GM19239 (cell line): ENCODE results near the gene SYF2.
A peak's percentile ranks its signal among the peaks of the same experiment; 100 is the strongest.
"Not testable (repeated sequence)": the region's sequence is repeated elsewhere in the genome, so short reads cannot be mapped to it uniquely, and the experiment has no call there.

ENCODE experiments used
- DNase-seq: peaks from one replicate; pipeline ENCODE4 v3.0.0; 2011; ENCODE audit warnings: low spot score; ENCODE audit not compliant: insufficient read length
- FAIRE-seq: peaks from 2 replicates; lab custom pipeline; 2011; peaks lifted over from hg19 to GRCh38; lab: Jason Lieb, UNC

SYF2 gene

DNA sequence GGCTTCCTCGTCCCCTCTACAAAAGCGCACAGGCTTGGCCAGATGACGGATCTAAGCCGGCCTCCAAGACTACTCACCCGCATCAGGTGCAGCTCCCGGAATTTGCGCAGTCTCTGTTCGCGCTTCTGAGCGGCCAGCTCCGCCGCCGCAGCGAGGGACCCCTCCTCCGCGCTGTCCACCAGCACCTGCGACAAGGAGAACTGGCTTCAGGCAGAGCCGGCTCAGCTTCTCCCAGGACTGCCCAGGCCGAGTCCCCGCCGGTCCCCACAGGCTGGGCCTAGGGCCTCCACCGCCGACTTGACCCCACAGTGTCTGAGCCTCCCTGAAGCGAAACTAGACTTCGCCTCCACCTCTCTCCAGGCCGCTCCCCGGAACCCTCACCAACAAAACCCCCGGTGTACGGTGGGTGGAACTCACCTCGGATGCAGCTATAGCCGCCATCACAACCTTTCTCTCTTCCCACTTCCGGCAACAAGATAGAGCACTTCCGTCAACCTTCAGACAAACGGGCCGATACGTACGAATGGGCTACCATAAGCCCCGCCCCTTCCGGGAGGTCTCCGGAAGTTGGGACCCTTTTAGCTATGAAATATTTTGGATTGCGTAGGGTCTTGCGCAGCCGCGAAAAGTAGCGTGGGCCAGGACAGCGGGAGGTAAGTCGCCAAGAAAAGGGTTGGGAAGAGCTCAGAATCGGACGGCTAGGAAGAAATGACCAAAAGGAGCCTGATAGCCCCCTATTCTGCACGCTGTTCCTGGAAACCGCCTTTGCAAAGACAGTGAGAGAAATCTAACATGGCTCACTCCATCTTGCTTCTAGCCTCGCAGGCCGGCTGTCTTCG, at the start of gene SYF2:
Gene SYF2 (minus strand): TSS at position 476 of the 839 bp plus-strand sequence. CDS start 35 bp downstream, at position 441.
- peak; percentile 88 for DNase-seq
- peak; percentile 99 for FAIRE-seq

DNA sequence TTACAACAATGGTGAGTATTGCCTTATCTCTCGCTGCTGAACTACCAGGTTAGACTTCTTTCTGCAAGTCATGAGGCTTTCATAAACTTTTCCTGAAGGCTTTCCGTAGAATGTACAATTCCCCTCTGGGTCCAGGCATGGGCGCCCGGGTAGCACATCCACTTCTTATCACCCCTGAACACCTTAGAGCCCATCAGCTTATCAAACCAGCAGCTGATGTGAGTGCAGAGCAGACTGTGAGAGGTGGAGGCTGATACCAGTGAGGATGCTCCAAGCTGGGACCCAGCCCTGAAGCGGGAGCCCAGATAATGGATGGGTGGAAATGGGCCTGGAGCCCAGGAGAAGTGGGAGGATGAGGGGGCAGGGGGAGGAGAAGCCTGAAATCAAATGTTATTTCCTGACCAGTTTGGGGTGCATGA, 47.4 kb upstream of the SYF2 start:
- not testable (repeated sequence) for FAIRE-seq

DNA sequence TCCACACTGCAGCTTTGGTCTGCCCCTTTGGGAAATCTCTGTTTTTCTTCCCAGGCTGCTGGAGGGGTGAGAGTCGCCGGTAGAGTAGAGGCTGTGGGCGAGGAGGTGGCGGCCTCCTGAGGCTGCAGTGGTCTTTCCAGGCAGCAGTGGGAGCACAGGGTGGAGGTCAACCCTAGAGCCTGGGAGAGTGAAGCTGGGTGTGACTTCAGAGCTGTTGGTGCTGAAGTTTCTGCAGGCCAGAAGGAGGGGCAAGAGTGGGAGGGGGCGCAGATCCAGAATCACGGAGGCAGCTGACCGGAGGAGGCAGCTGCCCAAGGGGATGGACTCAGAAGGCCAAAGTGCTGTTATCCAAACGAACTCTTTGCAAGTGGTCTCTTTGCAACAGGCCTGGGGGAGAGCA, 46.5 kb upstream of the SYF2 start:
- DNase-seq, FAIRE-seq: not testable (repeated sequence)

More for the DNA sequence above, 47.4 kb upstream of the SYF2 start:
- not testable (repeated sequence) for DNase-seq

DNA sequence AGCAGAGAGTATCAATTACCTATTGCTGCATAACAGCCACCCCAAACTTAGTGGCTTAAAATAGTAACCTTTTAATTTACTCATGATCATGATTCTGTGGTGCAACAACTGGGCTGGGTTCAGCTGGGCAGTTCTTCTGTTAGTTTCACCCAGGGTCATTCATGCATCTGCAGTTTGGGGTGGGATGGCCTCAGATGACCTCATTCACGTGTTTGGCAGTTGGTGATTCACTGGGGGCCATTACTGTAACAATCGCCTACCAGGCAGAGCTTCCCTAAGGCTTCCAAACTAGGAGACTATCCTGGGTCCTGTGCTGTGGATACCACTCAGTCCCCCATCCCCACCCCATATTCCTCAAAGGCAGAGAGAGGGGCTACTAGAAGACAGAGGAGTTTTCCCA, 46.1 kb upstream of the SYF2 start:
- DNase-seq, result not testable (repeated sequence)
- FAIRE-seq, result peak; percentile 64

DNA sequence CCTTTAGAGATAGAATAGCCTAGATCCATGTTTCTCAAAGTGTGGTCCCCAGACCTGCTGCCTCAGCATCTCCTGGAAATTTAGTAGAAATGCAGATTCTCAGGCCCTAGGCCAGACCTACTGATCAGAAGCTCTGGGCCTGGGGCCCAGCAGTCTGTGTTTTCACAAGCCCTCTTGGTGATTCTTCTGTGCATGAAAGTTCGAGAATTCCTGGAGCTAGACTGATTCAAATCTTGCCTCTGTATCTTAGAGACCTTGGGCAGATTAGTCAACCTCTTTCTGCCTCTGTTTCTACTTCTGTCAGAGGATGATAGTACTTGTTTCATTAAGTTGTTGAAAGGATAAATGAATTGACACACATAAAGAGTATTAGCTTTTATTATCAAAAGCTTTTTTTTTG, 45.0 kb upstream of the SYF2 start:
- FAIRE-seq, DNase-seq: not testable (repeated sequence)

DNA sequence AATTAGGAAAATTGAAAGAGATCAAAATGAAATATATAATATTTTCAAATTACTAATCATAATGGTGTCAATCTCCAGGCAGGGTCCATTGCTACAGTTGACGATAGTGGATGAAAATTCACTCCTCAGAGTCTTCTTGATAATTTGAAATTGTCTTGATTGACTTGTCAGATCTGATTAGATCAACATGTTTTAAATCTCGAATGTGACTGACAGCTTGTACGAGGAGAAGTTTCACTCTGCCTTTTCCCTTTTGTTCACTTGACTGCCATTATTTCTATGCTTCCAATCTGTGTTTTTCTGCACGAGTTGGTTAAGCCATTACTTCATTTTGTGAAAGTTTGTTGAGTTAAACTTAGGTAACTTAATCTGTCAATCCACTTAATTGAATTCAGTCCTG, 43.3 kb upstream of the SYF2 start:
- DNase-seq, result not testable (repeated sequence)
- FAIRE-seq, result peak; percentile 59

DNA sequence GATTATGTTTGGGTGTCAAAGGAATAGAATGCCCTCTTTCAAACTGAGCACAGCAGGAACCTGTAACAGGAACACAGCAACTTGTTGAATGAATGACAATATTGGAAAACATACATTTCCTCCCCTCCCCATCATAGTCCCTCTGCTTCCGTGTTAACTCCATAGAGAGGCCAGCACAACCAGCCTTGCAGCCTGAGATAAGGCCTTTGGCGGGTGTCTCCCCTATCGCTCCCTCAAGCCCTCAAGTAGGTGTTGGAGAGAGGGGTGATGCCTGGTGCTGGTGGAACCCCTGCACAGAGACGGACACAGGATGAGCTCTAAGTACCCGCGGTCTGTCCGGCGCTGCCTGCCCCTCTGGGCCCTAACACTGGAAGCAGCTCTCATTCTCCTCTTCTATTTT, 39.9 kb upstream of the SYF2 start, which contains the start of gene RHD:
Gene RHD (plus strand): TSS at position 272 of the 400 bp plus-strand sequence. CDS start 39 bp downstream, at position 311.
- not testable (repeated sequence) for DNase-seq, FAIRE-seq

DNA sequence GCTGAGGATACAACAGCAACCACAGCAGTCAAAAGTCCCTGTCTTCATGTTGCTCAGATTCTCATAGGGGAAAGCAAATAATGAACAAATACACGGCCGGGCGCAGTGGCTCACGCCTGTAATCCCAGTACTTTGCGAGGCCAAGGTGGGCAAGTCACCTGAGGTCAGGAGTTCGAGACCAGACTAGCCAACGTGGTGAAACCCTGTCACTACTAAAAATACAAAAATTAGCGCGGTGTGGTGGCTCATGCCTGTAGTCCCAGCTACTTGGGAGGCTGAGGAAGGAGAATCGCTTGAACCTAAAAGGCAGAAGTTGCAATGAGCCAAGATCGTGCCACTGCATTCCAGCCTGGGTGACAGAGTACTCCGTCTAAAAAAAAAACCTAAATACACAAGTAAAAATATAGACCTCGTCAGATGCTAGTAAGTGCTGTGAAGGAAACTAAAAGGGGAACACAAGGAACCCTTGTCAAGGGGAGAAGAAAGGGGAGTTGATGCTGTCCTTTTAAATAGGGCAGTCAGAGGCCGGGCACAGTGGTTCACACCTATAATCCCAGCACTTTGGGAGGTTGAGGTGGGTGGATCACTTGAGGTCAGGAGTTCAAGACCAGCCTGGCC, 36.0 kb upstream of the SYF2 start:
- not testable (repeated sequence) for FAIRE-seq, DNase-seq

DNA sequence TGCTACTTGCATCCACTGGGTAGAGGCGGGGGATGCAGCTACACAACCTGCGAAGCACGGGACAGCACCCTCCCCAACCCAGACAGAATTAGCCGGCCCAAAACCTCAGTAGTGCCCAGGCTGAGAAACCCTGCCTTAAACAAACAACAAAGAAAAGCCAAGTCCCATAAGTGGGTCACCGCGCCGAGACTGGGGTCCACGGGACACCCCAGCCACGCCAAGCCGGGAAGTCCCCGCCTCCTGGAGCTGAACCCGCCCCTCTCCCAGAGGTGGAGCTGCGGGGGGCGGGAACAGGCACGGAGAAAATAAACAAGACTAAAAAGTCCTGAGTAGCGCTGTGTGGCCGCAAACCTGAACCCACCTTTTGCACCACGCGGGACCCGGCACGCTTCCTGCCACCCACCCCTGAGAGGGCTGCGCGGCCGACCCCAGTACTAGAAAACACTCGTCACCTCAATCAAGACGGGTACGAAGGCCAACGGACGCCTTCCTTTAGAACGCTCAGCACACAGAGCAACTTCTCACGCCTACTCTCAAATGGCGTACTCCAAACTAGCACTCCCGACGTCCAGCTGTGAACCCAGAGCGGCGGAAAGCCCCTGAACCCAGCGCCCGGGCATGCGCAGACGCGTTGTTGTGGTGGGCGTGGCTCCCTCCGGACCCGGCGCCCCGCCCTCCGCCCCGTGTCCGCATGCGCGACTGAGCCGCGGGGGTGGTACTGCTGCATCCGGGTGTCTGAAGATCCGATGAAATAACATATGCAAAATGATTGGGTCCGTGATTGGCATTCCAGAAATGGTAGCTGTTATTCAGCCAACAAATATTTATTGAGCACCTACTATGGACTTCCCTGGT, 35.2 kb upstream of the SYF2 start:
- FAIRE-seq (peak; percentile 100), DNase-seq (peak; percentile 45)

DNA sequence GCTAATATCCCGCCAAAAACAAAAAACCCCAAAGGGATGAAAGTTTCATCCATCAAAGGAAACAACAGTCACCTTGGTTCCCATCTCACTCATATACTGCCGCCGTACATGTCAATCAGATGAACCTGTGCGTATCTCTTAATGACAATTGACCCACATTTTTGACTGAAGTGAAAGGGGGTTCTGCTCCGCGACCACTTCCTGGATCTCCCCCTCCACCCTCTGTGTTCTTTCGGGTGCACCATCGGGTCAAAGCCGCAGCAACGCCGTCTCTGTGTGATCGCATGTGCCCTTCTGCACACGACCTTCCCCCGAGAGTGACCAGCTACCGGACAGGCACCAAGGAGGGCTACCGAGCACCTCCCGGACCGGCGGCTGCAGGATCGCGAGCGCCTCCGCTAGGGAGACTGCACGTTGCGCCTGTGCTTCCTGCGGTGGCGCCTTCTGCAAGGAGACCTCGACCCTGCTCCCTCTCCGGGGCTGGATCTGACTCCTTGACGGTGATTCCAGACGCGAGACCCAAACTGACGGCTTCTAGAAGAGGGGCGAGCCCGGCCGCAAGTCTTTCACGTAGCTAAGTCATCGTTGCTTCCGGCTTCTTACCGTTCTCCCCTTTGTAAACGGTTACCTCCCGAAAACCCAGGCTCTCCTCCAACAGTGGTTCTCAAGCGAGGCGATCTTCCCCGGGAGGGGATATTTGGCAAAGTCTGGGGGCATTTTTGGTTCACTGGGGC, 34.4 kb upstream of the SYF2 start:
- DNase-seq, FAIRE-seq: not testable (repeated sequence)

DNA sequence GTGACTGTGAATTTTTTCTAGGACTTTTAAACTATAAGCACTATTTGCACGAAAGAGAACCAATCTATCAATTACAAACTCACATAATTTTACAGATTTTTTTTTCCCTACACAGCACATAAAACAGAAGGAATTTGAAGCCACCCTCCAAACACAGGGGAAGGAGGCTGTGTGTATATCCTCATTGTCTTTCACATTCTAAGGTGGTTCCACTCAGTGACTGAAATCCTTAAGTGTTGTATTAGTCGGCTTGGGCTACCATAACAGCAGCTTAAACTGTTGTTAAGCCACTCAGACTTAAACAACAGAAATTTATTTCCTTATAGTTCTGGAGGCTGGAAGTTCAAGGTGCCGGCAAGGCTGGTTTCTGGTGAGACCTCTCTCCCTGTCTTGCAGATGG, 28.0 kb upstream of the SYF2 start:
- not testable (repeated sequence) for FAIRE-seq, DNase-seq

DNA sequence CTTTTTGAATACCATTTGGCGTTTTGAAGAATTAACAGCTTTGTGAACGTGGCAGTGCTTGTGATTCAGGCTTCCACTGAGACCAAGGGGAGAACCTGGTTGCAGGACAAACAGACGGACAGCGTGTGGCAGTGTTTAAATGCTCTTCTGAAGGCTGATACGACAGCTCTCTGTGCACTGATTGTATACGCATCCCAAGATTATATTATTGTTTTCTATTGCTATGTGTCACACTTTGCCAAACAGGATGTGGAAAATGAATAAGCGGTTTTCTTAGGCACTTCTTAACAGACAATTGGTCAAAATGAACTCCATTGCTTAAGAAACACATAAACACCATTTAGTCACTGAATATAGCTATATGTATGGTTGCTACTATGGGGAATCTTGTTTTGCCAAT, 27.5 kb upstream of the SYF2 start:
- DNase-seq, result not testable (repeated sequence)
- peak; percentile 60 for FAIRE-seq

DNA sequence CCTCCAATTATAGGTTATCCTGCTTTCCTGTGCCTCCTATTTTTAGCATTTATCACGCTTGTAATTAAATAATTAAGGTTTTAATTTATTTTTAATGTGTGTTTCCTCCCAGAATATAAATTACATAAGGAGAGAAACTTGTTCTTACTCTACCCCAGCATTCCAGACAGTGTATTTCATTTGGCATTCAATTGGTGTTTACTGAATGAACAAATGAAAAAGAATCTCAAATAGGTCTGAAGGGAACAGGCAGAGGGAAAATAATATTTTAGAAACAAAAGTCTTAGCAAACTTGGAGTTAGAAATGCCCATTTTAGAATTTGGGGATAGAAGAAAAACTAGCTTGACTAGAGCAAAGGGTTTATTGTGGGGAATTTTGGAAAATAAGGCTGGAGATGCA, 24.9 kb upstream of the SYF2 start:
- no peak for FAIRE-seq
- no peak for DNase-seq

DNA sequence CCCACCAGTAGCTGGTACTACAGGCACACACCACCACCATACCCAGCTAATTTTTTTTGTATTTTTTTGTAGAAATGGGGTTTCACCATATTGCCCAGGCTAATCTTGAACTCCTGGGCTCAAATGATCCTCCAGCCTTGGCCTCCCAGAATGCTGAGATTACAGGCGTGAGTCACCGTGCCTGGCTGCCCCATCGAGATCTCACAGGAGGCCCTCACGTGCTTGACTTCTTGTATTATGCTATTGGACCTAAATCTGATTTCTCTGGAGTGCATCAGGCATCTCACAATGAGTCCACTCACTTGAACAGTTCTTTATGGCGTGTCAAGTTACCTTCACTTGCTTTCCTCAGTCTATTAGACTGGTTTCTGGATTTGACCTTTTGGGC, 24.3 kb upstream of the SYF2 start:
- DNase-seq (no peak), FAIRE-seq (no peak)

DNA sequence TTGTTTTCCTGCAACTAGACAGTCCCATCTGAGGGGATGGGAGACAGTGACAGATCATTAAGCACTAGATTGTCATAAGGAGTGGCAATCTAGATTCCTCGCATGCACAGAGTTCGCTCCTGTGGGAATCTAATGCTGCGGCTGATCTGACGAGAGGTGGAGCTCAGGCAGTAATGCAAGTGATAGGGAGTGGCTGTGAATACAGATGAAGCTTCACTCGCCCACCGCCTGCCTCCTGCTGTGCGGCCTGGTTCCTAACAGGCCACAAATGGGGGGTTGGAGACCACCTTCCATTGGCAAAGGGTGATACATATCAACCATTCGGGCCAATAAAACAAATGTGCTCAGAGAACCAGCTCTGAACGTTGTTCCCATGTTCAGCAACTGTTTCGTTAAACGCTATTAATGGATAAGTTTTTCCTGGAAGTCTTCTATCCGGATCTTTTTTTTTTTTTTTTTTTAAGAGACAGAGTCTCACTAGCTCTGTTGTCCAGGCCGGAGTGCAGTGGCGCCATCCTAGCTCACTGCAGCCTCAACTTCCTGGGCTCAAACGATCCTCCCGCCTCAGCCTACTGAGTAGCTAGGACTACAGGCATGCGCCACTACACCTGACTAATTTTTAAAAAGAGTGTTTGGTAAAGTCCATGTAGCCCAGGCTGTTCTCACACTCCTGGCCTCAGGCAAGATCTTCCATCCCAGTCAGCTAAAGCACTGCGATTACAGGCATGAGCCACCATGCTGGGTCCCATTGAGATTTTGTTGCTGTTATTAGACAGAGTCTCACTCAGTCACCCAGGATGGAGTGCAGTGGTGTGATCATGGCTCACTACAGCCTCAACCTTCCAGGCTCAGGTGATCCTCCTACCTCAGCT, 23.6 kb upstream of the SYF2 start:
- FAIRE-seq, result no peak
- no peak for DNase-seq

DNA sequence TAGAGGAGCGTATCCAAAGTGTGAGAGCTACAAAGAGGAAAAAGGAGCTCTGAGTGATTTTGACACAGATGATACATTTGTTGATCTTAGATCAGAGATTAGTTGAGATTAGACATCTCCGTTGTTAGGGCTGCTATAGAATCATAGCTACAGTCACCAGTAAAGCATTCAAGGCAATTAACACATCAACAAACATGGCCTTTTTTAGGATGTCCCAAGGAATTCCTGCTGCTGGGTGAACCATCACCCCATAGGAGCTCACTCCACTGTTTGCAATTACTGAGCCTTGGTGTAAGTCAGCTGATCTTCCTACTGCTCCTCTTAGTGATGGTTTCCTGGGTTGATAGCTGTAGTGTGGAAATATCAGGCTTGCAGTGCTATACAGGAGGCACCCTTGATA, 21.6 kb upstream of the SYF2 start:
- no peak for FAIRE-seq
- DNase-seq, result no peak

DNA sequence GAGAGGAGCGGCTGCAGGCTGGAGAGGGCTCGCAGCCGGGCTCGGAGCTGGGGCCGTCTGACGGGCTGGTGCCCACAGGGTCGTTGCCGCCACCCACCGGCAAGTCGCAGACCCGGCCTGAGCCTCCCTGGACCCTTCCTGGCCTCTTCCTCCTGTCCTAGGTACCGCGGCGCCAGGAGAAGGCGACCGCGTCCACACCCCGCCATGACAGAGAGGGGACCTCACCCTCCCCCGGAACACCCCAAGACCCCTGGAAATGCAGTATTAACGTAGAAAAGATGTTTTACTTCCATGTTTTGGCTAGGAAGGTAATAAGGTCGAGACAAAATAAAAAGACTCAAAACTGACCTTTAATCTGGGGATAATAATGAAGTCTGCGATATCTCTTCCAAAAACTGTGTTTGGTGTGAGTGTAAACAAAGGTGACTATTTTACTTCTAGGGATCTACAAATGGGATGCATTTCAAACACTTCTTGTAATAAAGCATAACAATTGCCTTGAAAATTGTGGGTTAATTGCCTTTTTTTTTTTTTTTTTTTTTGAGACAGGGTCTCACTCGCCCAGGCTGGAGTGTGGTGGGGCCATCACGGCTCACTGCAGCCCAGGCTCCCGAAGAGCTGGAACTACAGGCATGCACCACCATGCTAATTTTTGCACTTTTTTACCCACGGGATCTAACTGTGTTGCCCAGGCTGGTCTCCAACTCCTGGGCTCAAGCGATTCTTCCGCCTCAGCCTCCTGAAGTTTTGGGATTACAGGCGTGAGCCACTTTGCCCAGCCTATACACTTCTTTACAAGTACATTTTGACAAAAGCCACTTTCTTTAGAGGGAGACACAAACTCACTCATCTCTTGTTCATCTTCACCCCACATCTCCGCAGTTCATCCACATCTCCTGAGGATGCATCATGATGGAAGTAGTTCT, 15.8 kb upstream of the SYF2 start:
- FAIRE-seq, result no peak
- no peak for DNase-seq
